H1 (cell line): Measurements from ENCODE around the gene TGFB2. TPM values are rescaled to one million over a fixed set of nuclear protein-coding genes. Genes with fewer than 3 reads are reported as not detected.

Experiments used
- CTCF ChIA-PET: fragments of 300-600 bp; sonication (Branson Sonifier 250); formaldehyde crosslinking; loops from one replicate; lab custom pipeline; 2021; ENCODE audit not compliant: partially characterized antibody; lab: Charles Lee
- POLR2A ChIA-PET: fragments of 300-600 bp; sonication (Branson Sonifier 250); formaldehyde crosslinking; loops from one replicate; lab custom pipeline; 2021; ENCODE audit warnings: inconsistent platforms; ENCODE audit not compliant: partially characterized antibody; lab: Charles Lee
- DNase-seq, 2 experiments: peaks; one replicate each; pipeline versions ENCODE4 v3.0.0 to v3.0.0-alpha.2; 2010 to 2022; ENCODE audit warnings: low spot score in 2 of 2, low read depth in 1 of 2, mixed read lengths in 1 of 2
- FAIRE-seq: peaks from 2 replicates; lab custom pipeline; 2011; peaks lifted over from hg19 to GRCh38; lab: Jason Lieb, UNC
- H2AFZ ChIP-seq: 2 replicates; pipeline ENCODE4 v1.8.1; 2012; ENCODE audit warnings: low read length, inconsistent platforms
- H2AK5ac ChIP-seq: 2 replicates; pipeline ENCODE4 v1.6.1; 2013; ENCODE audit warnings: low read depth, low read length
- H2BK120ac ChIP-seq: replicated peaks from 2 replicates; pipeline ENCODE3; 2013; ENCODE audit warnings: low read depth, low read length, inconsistent platforms
- H2BK12ac ChIP-seq: 2 replicates; pipeline ENCODE4 v1.6.1; 2013; ENCODE audit warnings: low read depth, low read length
- H2BK15ac ChIP-seq: 2 replicates; pipeline ENCODE4 v1.6.1; 2013; ENCODE audit warnings: low read length
- H2BK20ac ChIP-seq: 2 replicates; pipeline ENCODE4 v1.6.1; 2013; ENCODE audit warnings: low read length
- H2BK5ac ChIP-seq: 2 replicates; pipeline ENCODE4 v1.6.1; 2013; ENCODE audit warnings: low read depth, low read length
- H3K14ac ChIP-seq: 2 replicates; pipeline ENCODE4 v1.6.1; 2013; ENCODE audit warnings: inconsistent platforms; ENCODE audit not compliant: insufficient read length
- H3K18ac ChIP-seq: 2 replicates; pipeline ENCODE4 v1.6.1; 2013; ENCODE audit warnings: low read length; ENCODE audit errors: extremely low read depth
- H3K23ac ChIP-seq: 2 replicates; pipeline ENCODE4 v1.6.1; 2013; ENCODE audit warnings: inconsistent platforms; ENCODE audit not compliant: insufficient read length
- H3K23me2 ChIP-seq: 2 replicates; pipeline ENCODE4 v1.6.1; 2013; ENCODE audit warnings: low read depth, low read length
- H3K27ac ChIP-seq: 2 replicates; pipeline ENCODE4 v1.6.1; 2011; ENCODE audit warnings: low read depth, low read length, inconsistent platforms
- H3K27me3 ChIP-seq, 4 experiments: replicated peaks in 1 of 4; 1 replicate in 1 of 4; 2 replicates in 3 of 4; pipeline versions ENCODE4 v1.6.1 to v1.8.1; 2011 to 2013; ENCODE audit warnings: low read length in 3 of 4, mild to moderate bottlenecking in 3 of 4, inconsistent platforms in 2 of 4, mixed read lengths in 2 of 4, moderate library complexity in 1 of 4; ENCODE audit not compliant: control insufficient read depth in 3 of 4, insufficient read depth in 3 of 4; ENCODE audit errors: extremely low read depth in 1 of 4
- H3K36me3 ChIP-seq, 4 experiments: 2 replicates each; pipeline versions ENCODE4 v1.6.1 to v1.8.1; 2011 to 2013; ENCODE audit warnings: mild to moderate bottlenecking in 4 of 4, low read length in 3 of 4, moderate library complexity in 2 of 4, control low read depth in 1 of 4, inconsistent platforms in 1 of 4; ENCODE audit not compliant: insufficient read depth in 4 of 4, control insufficient read depth in 2 of 4
- H3K4ac ChIP-seq: replicated peaks from 2 replicates; pipeline ENCODE3; 2013; ENCODE audit warnings: low read length, low read depth, mixed read lengths, inconsistent platforms; ENCODE audit not compliant: insufficient read length
- H3K4me1 ChIP-seq, 4 experiments: replicated peaks in 1 of 4; 1 replicate in 1 of 4; 2 replicates in 3 of 4; pipeline versions ENCODE4 v1.6.1 to v1.8.1; 2011 to 2013; ENCODE audit warnings: low read length in 3 of 4, inconsistent platforms in 2 of 4, mixed read lengths in 1 of 4; ENCODE audit not compliant: insufficient read depth in 4 of 4, control insufficient read depth in 3 of 4
- H3K4me2 ChIP-seq, 2 experiments: 2 replicates each; pipeline versions ENCODE4 v1.6.1 to v1.8.1; 2011 to 2013; ENCODE audit warnings: low read depth in 2 of 2, low read length in 2 of 2, control low read depth in 1 of 2, inconsistent platforms in 1 of 2, mild to moderate bottlenecking in 1 of 2; ENCODE audit not compliant: insufficient read depth in 1 of 2
- H3K4me3 ChIP-seq, 4 experiments: fragments of 200-600, 300-600 bp in 1 of 4; sonication (generic), shearing (Covaris generic), sonication (Bioruptor Twin) in 1 of 4; 2 replicates each; pipeline versions ENCODE4 v1.5.1 to v1.8.1; 2011 to 2016; ENCODE audit warnings: low read length in 4 of 4, low read depth in 3 of 4, control low read depth in 2 of 4, inconsistent platforms in 2 of 4, mild to moderate bottlenecking in 2 of 4, mixed read lengths in 1 of 4, moderate library complexity in 1 of 4; ENCODE audit not compliant: insufficient read depth in 2 of 4; ENCODE audit errors: extremely low read depth in 1 of 4
- H3K56ac ChIP-seq: replicated peaks from 2 replicates; pipeline ENCODE3; 2013; ENCODE audit warnings: low read depth, mild to moderate bottlenecking, mixed read lengths, low read length, inconsistent platforms; ENCODE audit not compliant: insufficient read length
- H3K79me1 ChIP-seq: 2 replicates; pipeline ENCODE4 v1.6.1; 2013; ENCODE audit warnings: low read depth, low read length, control low read depth
- H3K79me2 ChIP-seq, 2 experiments: 2 replicates each; pipeline versions ENCODE4 v1.6.1 to v1.8.1; 2012 to 2013; ENCODE audit warnings: low read length in 2 of 2, mild to moderate bottlenecking in 2 of 2, inconsistent platforms in 1 of 2; ENCODE audit not compliant: insufficient read depth in 2 of 2, control insufficient read depth in 1 of 2
- H3K9ac ChIP-seq, 4 experiments: replicated peaks in 1 of 4; 1 replicate in 1 of 4; 2 replicates in 3 of 4; pipeline versions ENCODE4 v1.6.1 to v1.8.1; 2011 to 2013; ENCODE audit warnings: low read depth in 3 of 4, low read length in 3 of 4, control low read depth in 2 of 4, mild to moderate bottlenecking in 2 of 4, moderate library complexity in 2 of 4, inconsistent platforms in 1 of 4; ENCODE audit errors: extremely low read depth in 1 of 4
- H3K9me3 ChIP-seq, 2 experiments: 2 replicates each; pipeline versions ENCODE4 v1.6.1 to v1.8.1; 2012 to 2013; ENCODE audit warnings: mild to moderate bottlenecking in 2 of 2, moderate library complexity in 2 of 2, control low read depth in 1 of 2, inconsistent platforms in 1 of 2, low read depth in 1 of 2, low read length in 1 of 2, mixed read lengths in 1 of 2; ENCODE audit not compliant: insufficient read depth in 2 of 2
- H4K20me1 ChIP-seq, 2 experiments: replicated peaks in 1 of 2; 2 replicates each; pipeline versions ENCODE3 to v1.8.1; 2011 to 2013; ENCODE audit warnings: inconsistent platforms in 2 of 2, low read length in 2 of 2, mild to moderate bottlenecking in 1 of 2; ENCODE audit not compliant: insufficient read depth in 2 of 2, control insufficient read depth in 1 of 2
- H4K5ac ChIP-seq: 2 replicates; pipeline ENCODE4 v1.6.1; 2013; ENCODE audit warnings: low read length, low read depth, mixed read lengths, inconsistent platforms; ENCODE audit not compliant: insufficient read length
- H4K8ac ChIP-seq: 2 replicates; pipeline ENCODE4 v1.8.0; 2013; ENCODE audit warnings: mild to moderate bottlenecking, moderate library complexity, low read length, inconsistent platforms; ENCODE audit not compliant: insufficient read depth; ENCODE audit errors: extremely low read depth
- H4K91ac ChIP-seq: replicated peaks from 2 replicates; pipeline ENCODE3; 2013; ENCODE audit warnings: low read length, mixed read lengths, inconsistent platforms; ENCODE audit not compliant: insufficient read length
- ATF2 ChIP-seq: IDR thresholded peaks from 2 replicates; pipeline ENCODE4 v1.6.1; 2012; ENCODE audit warnings: low read length, inconsistent platforms
- HDAC6 ChIP-seq: IDR thresholded peaks from one replicate; pipeline ENCODE4 v1.7.1; 2012; ENCODE audit warnings: low read depth, mild to moderate bottlenecking, inconsistent platforms, low read length, moderate library complexity
- POU5F1 ChIP-seq: IDR thresholded peaks from 2 replicates; pipeline ENCODE4 v1.6.1; 2011; ENCODE audit warnings: low read depth, mild to moderate bottlenecking, low read length, moderate library complexity
- whole genome bisulfite sequencing, 2 experiments: shearing (Covaris generic) in 1 of 2; methylation state at CpG; one replicate each; pipeline versions ENCODE4 v1.1.6 to v1.1.7; 2013 to 2015; ENCODE audit warnings: low lambda C conversion rate in 2 of 2, mixed read lengths in 2 of 2, inconsistent platforms in 1 of 2, low coverage in 1 of 2, missing lambda C conversion rate in 1 of 2; ENCODE audit not compliant: insufficient replicate concordance in 2 of 2, insufficient coverage in 1 of 2, insufficient read length in 1 of 2; ENCODE audit errors: extremely low coverage in 1 of 2, missing lambda C conversion rate in 1 of 2; 5-methylcytosine and 5-hydroxymethylcytosine counted together
- polyA plus RNA-seq, 7 experiments: library from polyadenylated mRNA; depleted of rRNA in 3 of 7; stranded (reverse) in 5 of 7; unstranded in 2 of 7; fragments of >200 nt in 5 of 7; fragments of 200-250 nt in 2 of 7; gene quantifications; 1 replicate in 5 of 7; 2 replicates in 1 of 7; 4 replicates in 1 of 7; pipeline versions ENCODE4 v1.2.1 to v1.2.3, GENCODE V29; 2011 to 2013; ENCODE audit warnings: missing spikeins in 2 of 7, mixed read lengths in 2 of 7
- total RNA-seq: library from RNA; stranded (reverse); fragmentation: NEBNext Ultra II Directional; extraction: Animal tissue kit (Norgen Biotek cat#: 25700); gene quantifications from 2 replicates; pipeline ENCODE4 v1.2.1, GENCODE V29; 2021

TGFB2 gene
- total and polyA plus RNA-seq, 2 of the 8 experiments (the other 6 are each of a cell fraction or from before 2014, with no cell fraction given): 0.26 to 0.84 TPM

- Histone ChIP-seq H3K18ac (no peak overlapping the region), H2BK120ac (no peak overlapping the region), H4K8ac (no peak overlapping the region), H3K4me1 (no peaks in the 10 kb centered on the region), H3K23ac (no peak overlapping the region), H2BK15ac (no peak overlapping the region), H4K20me1 (no peaks in the 10 kb centered on the region), H2AFZ (no peak overlapping the region), H2BK5ac (no peak overlapping the region), H2BK20ac (no peak overlapping the region), H3K4me2 (no peak overlapping the region), H3K9me3 (no peaks in the 10 kb centered on the region), H3K9ac (no peak overlapping the region), H3K27me3 (no peaks in the 10 kb centered on the region), H3K79me1 (no peaks in the 10 kb centered on the region), H3K14ac (no peak overlapping the region), H3K36me3 (no peaks in the 10 kb centered on the region), H2BK12ac (no peak overlapping the region), H3K79me2 (no peaks in the 10 kb centered on the region), H4K5ac (no peak overlapping the region), H3K23me2 (no peaks in the 10 kb centered on the region), H3K4me3 (no peak overlapping the region), H2AK5ac (no peak overlapping the region), H3K4ac (no peak overlapping the region), H3K56ac (no peak overlapping the region), H3K27ac (no peak overlapping the region), H4K91ac (no peak overlapping the region)
- no peak for FAIRE-seq
- DNase-seq: no peak
- 91% methylated on average over 8 of the region's 8 CpGs; no CpG with 5 or more reads in 1 of the 2 experiments for WGBS, 2 experiments
- POLR2A ChIA-PET: interaction anchor here (0.9 kb wide), 1 partner anchor 16 kb away, joined by 3 read pairs; no protein-coding TSS in a partner anchor
- TF ChIP-seq ATF2 (no peak), POU5F1 (no peak), HDAC6 (no peak)
- CTCF ChIA-PET: interaction anchor here (0.8 to 1.8 kb wide), 4 partner anchors 11 to 149 kb away, joined by 3 to 6 read pairs (median 4); no protein-coding TSS in a partner anchor
These were observed 27.0 kb downstream of the TGFB2 start for GRCh38 chr1:218371927-218372672.
